HCT116 (cell line): ENCODE results near the gene TMEM179. TPM values are rescaled to one million over a fixed set of nuclear protein-coding genes. Genes with fewer than 3 reads are reported as not detected.

ENCODE experiments used
- ATAC-seq: fragments of 200-7000 bp; cut with Tn5 transposase; 2 replicates; pipeline ENCODE4 v1.9.1; 2020; ENCODE audit warnings: mild to moderate bottlenecking, moderate library complexity
- BruUV-seq: library from RNA; stranded (reverse); fragments of 400-500 nt; replicated peaks from 2 replicates; lab custom pipeline; 2021; lab: Mats Ljungman, UMichigan
- CTCF ChIA-PET: fragments of 300-600 bp; sonication (Branson Sonifier 250); formaldehyde crosslinking; loops from one replicate; lab custom pipeline; 2021; ENCODE audit warnings: antibody characterized with exemption; lab: Charles Lee
- POLR2A ChIA-PET: fragments of 300-600, 350-600 bp; sonication (Branson Sonifier 250); formaldehyde crosslinking; loops from one replicate; lab custom pipeline; 2021; ENCODE audit warnings: antibody characterized with exemption; lab: Charles Lee
- RAD21 ChIA-PET, 2 experiments: fragments of 300-600 bp; sonication (Branson Sonifier 250); formaldehyde crosslinking; loops; one replicate each; lab custom pipeline; 2023; ENCODE audit warnings: low total read pairs in 2 of 2; ENCODE audit not compliant: uncharacterized antibody in 2 of 2, unreplicated experiment in 2 of 2, low non-redundant PET in 1 of 2; lab: Charles Lee
- DNase-seq: peaks from one replicate; pipeline ENCODE4 v3.0.0-alpha.2; 2010; ENCODE audit warnings: low read depth, low spot score
- H2AFZ ChIP-seq: fragments of 200-600 bp; shearing (Covaris generic), sonication (generic); 2 replicates; pipeline ENCODE4 v1.6.1; 2017; ENCODE audit warnings: low read depth, mixed run types, mixed read lengths, antibody characterized with exemption, low read length; ENCODE audit not compliant: poor library complexity, severe bottlenecking
- H3K27ac ChIP-seq: 2 replicates; pipeline ENCODE4 v1.5.1; 2012; ENCODE audit warnings: low read depth, low read length
- H3K27me3 ChIP-seq: fragments of 200-600 bp; sonication (generic); 2 replicates; pipeline ENCODE4 v1.6.1; 2016; ENCODE audit warnings: mixed run types, low read length, mixed read lengths; ENCODE audit not compliant: insufficient read depth
- H3K36me3 ChIP-seq, 2 experiments: fragments of 200-500 bp in 1 of 2; fragments of 200-600 bp in 1 of 2; sonication (Bioruptor generic) in 1 of 2; sonication (generic) in 1 of 2; 2 replicates each; pipeline versions ENCODE4 v1.5.1 to v1.6.1; 2014 to 2016; ENCODE audit warnings: low read length in 2 of 2, inconsistent platforms in 1 of 2, mixed read lengths in 1 of 2, mixed run types in 1 of 2; ENCODE audit not compliant: insufficient read depth in 2 of 2, control insufficient read depth in 1 of 2
- H3K4me1 ChIP-seq, 2 experiments: fragments of 200-600 bp in 1 of 2; sonication (generic) in 1 of 2; 2 replicates each; pipeline versions ENCODE4 v1.5.1 to v1.6.1; 2012 to 2017; ENCODE audit warnings: low read length in 2 of 2, inconsistent platforms in 1 of 2, mild to moderate bottlenecking in 1 of 2, mixed read lengths in 1 of 2, mixed run types in 1 of 2, moderate library complexity in 1 of 2; ENCODE audit not compliant: insufficient read depth in 2 of 2, control insufficient read depth in 1 of 2
- H3K4me2 ChIP-seq: fragments of 200-600 bp; sonication (generic); 2 replicates; pipeline ENCODE4 v1.6.1; 2017; ENCODE audit warnings: mixed run types, low read length, mixed read lengths
- H3K4me3 ChIP-seq, 2 experiments: fragments of 200-600 bp in 1 of 2; sonication (generic) in 1 of 2; replicated peaks in 1 of 2; 2 replicates each; pipeline ENCODE4 v1.5.1; 2011 to 2016; ENCODE audit warnings: low read length in 2 of 2, control low read depth in 1 of 2, low read depth in 1 of 2, mild to moderate bottlenecking in 1 of 2, mixed read lengths in 1 of 2, mixed run types in 1 of 2
- H3K79me2 ChIP-seq: fragments of 200-600 bp; sonication (generic); 2 replicates; pipeline ENCODE4 v1.6.1; 2017; ENCODE audit warnings: mild to moderate bottlenecking, mixed run types, low read length, moderate library complexity, mixed read lengths; ENCODE audit not compliant: insufficient read depth
- H3K9ac ChIP-seq: fragments of 200-600 bp; sonication (generic); 2 replicates; pipeline ENCODE4 v1.6.1; 2016; ENCODE audit warnings: low read length, mixed read lengths
- H3K9me2 ChIP-seq: fragments of 200-600 bp; sonication (generic), shearing (Covaris generic); 2 replicates; pipeline ENCODE4 v1.6.1; 2017; ENCODE audit warnings: mixed run types, mild to moderate bottlenecking, moderate library complexity; ENCODE audit not compliant: insufficient read depth
- H3K9me3 ChIP-seq, 2 experiments: fragments of 200-500 bp in 1 of 2; fragments of 200-600 bp in 1 of 2; sonication (Bioruptor generic) in 1 of 2; sonication (generic) in 1 of 2; 2 replicates each; pipeline ENCODE4 v1.6.1; 2014 to 2017; ENCODE audit warnings: low read length in 2 of 2, mixed read lengths in 2 of 2, inconsistent platforms in 1 of 2, low read depth in 1 of 2, mild to moderate bottlenecking in 1 of 2, mixed run types in 1 of 2, moderate library complexity in 1 of 2; ENCODE audit not compliant: control insufficient read depth in 1 of 2, insufficient read depth in 1 of 2
- H4K20me1 ChIP-seq: fragments of 200-600 bp; sonication (generic), shearing (Covaris generic); 2 replicates; pipeline ENCODE4 v1.6.1; 2017; ENCODE audit warnings: mixed run types, mild to moderate bottlenecking, moderate library complexity; ENCODE audit not compliant: insufficient read depth
- CBX3 ChIP-seq: IDR thresholded peaks from 2 replicates; pipeline ENCODE4 v1.6.1; 2012; ENCODE audit warnings: low read depth
- EGR1 ChIP-seq: IDR thresholded peaks from 2 replicates; pipeline ENCODE4 v1.6.1; 2012; ENCODE audit warnings: low read depth
- ELF1 ChIP-seq: IDR thresholded peaks from 2 replicates; pipeline ENCODE4 v1.6.1; 2012; ENCODE audit warnings: low read depth, borderline replicate concordance
- EZH2 ChIP-seq: fragments of 200-600 bp; sonication (generic); IDR thresholded peaks from 2 replicates; pipeline ENCODE4 v1.6.1; 2017; ENCODE audit warnings: antibody characterized with exemption, mixed run types
- EZH2phosphoT487 ChIP-seq: fragments of 200-600 bp; IDR thresholded peaks from 2 replicates; pipeline ENCODE4 v1.6.1; 2018; ENCODE audit warnings: antibody characterized with exemption, borderline replicate concordance
- FOSL1 ChIP-seq: IDR thresholded peaks from 2 replicates; pipeline ENCODE4 v1.6.1; 2012; ENCODE audit warnings: low read depth
- JUND ChIP-seq: IDR thresholded peaks from 2 replicates; pipeline ENCODE4 v1.6.1; 2012
- POLR2A ChIP-seq: IDR thresholded peaks from 2 replicates; pipeline ENCODE4 v1.7.0; 2011; ENCODE audit warnings: borderline replicate concordance; ENCODE audit not compliant: insufficient read depth, insufficient read length; ENCODE audit errors: extremely low read depth
- POLR2AphosphoS5 ChIP-seq: IDR thresholded peaks from 2 replicates; pipeline ENCODE4 v1.6.1; 2011; ENCODE audit warnings: mild to moderate bottlenecking, low read depth, low read length, moderate library complexity
- RAD21 ChIP-seq: IDR thresholded peaks from 2 replicates; pipeline ENCODE4 v1.6.1; 2012; ENCODE audit warnings: low read depth, mild to moderate bottlenecking
- SIN3A ChIP-seq: IDR thresholded peaks from 2 replicates; pipeline ENCODE4 v1.6.1; 2012; ENCODE audit warnings: low read depth
- SRF ChIP-seq: IDR thresholded peaks from 2 replicates; pipeline ENCODE4 v1.6.1; 2012; ENCODE audit warnings: low read depth
- TCF7L2 ChIP-seq: IDR thresholded peaks from 2 replicates; pipeline ENCODE4 v1.7.0; 2011; ENCODE audit warnings: borderline replicate concordance, inconsistent platforms; ENCODE audit not compliant: insufficient read depth, insufficient read length; ENCODE audit errors: extremely low read depth
- YY1 ChIP-seq: IDR thresholded peaks from 2 replicates; pipeline ENCODE4 v1.6.1; 2011; ENCODE audit warnings: low read length, low read depth, moderate library complexity, mild to moderate bottlenecking; ENCODE audit not compliant: insufficient replicate concordance; ENCODE audit errors: extremely low read depth
- ZFX ChIP-seq: fragments of 450-650 bp; IDR thresholded peaks from 2 replicates; pipeline ENCODE4 v1.6.1; 2017
- ZNF274 ChIP-seq: fragments of 200-500 bp; sonication (Bioruptor generic); IDR thresholded peaks from 2 replicates; pipeline ENCODE4 v1.6.1; 2014; ENCODE audit warnings: mild to moderate bottlenecking, low read depth, low read length, inconsistent platforms
- intact Hi-C: fragments of 100-400 bp; cut with micrococcal nuclease; formaldehyde crosslinking; loops from 2 replicates; pipeline ENCODE4 v1.10.0; 2022
- total RNA-seq: library from RNA; stranded (reverse); gene quantifications from one replicate; pipeline ENCODE4 v1.2.1, GENCODE V29; 2021; ENCODE audit not compliant: unreplicated experiment
- TF ChIP-seq, protein P1 (sequence below): IDR thresholded peaks from 2 replicates; pipeline ENCODE4 v1.6.1; 2012
- TF ChIP-seq, protein P2 (sequence below): IDR thresholded peaks from 2 replicates; pipeline ENCODE4 v1.6.1; 2012; ENCODE audit warnings: low read depth
- TF ChIP-seq, protein P3 (sequence below): IDR thresholded peaks from 2 replicates; pipeline ENCODE4 v1.6.1; 2012
- TF ChIP-seq, protein P4 (sequence below): IDR thresholded peaks from 2 replicates; pipeline ENCODE4 v1.6.1; 2011; ENCODE audit warnings: mild to moderate bottlenecking, low read length, moderate library complexity; ENCODE audit not compliant: insufficient replicate concordance; ENCODE audit errors: extremely low read depth

TMEM179 gene
- total RNA-seq, 1 experiment from 2014 or later, result not detected

GRCh38 chr14:104567141-104567956 lies 37.2 kb downstream of the TMEM179 start:
- H3K9me3 ChIP-seq, result no peaks in the 10 kb centered on the region
- no peak for ATAC-seq
- BruUV-seq, result no TSS peak
- H3K27me3 ChIP-seq, result no peaks in the 10 kb centered on the region
- peaks cover 0 to 9% of the 10 kb centered on the region in 2 experiments; a peak in 2 of 4 replicates for H3K4me1 ChIP-seq
- POLR2A ChIA-PET, result no interaction called here
- no peak overlapping the region for H3K4me3 ChIP-seq
- TF ChIP-seq JUND, result no peak
- TF ChIP-seq EZH2, result no peak
- TF ChIP-seq, protein P1, sequence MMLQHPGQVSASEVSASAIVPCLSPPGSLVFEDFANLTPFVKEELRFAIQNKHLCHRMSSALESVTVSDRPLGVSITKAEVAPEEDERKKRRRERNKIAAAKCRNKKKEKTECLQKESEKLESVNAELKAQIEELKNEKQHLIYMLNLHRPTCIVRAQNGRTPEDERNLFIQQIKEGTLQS, result no peak
- TF ChIP-seq POLR2AphosphoS5, result no peak
- no peak for TF ChIP-seq YY1
- no peak for TF ChIP-seq POLR2A
- TF ChIP-seq CBX3, result no peak
- no peak for TF ChIP-seq ZFX
- no peak for TF ChIP-seq TCF7L2
- TF ChIP-seq ELF1, result no peak
- no peak for TF ChIP-seq SIN3A
- TF ChIP-seq, protein P2, sequence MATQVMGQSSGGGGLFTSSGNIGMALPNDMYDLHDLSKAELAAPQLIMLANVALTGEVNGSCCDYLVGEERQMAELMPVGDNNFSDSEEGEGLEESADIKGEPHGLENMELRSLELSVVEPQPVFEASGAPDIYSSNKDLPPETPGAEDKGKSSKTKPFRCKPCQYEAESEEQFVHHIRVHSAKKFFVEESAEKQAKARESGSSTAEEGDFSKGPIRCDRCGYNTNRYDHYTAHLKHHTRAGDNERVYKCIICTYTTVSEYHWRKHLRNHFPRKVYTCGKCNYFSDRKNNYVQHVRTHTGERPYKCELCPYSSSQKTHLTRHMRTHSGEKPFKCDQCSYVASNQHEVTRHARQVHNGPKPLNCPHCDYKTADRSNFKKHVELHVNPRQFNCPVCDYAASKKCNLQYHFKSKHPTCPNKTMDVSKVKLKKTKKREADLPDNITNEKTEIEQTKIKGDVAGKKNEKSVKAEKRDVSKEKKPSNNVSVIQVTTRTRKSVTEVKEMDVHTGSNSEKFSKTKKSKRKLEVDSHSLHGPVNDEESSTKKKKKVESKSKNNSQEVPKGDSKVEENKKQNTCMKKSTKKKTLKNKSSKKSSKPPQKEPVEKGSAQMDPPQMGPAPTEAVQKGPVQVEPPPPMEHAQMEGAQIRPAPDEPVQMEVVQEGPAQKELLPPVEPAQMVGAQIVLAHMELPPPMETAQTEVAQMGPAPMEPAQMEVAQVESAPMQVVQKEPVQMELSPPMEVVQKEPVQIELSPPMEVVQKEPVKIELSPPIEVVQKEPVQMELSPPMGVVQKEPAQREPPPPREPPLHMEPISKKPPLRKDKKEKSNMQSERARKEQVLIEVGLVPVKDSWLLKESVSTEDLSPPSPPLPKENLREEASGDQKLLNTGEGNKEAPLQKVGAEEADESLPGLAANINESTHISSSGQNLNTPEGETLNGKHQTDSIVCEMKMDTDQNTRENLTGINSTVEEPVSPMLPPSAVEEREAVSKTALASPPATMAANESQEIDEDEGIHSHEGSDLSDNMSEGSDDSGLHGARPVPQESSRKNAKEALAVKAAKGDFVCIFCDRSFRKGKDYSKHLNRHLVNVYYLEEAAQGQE, result no peak
- no peak for TF ChIP-seq FOSL1
- TF ChIP-seq, protein P3, sequence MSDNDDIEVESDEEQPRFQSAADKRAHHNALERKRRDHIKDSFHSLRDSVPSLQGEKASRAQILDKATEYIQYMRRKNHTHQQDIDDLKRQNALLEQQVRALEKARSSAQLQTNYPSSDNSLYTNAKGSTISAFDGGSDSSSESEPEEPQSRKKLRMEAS, result no peak
- no peak for TF ChIP-seq ZNF274
- no peak for TF ChIP-seq SRF
- TF ChIP-seq EGR1, result no peak
- no peak for TF ChIP-seq RAD21
- TF ChIP-seq, protein P4, sequence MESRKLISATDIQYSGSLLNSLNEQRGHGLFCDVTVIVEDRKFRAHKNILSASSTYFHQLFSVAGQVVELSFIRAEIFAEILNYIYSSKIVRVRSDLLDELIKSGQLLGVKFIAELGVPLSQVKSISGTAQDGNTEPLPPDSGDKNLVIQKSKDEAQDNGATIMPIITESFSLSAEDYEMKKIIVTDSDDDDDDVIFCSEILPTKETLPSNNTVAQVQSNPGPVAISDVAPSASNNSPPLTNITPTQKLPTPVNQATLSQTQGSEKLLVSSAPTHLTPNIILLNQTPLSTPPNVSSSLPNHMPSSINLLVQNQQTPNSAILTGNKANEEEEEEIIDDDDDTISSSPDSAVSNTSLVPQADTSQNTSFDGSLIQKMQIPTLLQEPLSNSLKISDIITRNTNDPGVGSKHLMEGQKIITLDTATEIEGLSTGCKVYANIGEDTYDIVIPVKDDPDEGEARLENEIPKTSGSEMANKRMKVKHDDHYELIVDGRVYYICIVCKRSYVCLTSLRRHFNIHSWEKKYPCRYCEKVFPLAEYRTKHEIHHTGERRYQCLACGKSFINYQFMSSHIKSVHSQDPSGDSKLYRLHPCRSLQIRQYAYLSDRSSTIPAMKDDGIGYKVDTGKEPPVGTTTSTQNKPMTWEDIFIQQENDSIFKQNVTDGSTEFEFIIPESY, result no peak
- TF ChIP-seq EZH2phosphoT487, result no peak
- TF ChIP-seq, all 23 proteins: peak for 0
- Histone ChIP-seq H3K27ac (no peak overlapping the region), H3K4me2 (no peak overlapping the region), H3K79me2 (no peaks in the 10 kb centered on the region), H3K36me3 (no peaks in the 10 kb centered on the region), H4K20me1 (no peaks in the 10 kb centered on the region), H2AFZ (no peak overlapping the region), H3K9me2 (no peaks in the 10 kb centered on the region), H3K9ac (no peak overlapping the region)
- intact Hi-C loops, result no loop called here
- CTCF ChIA-PET, result no interaction called here
- no peak for DNase-seq
- RAD21 ChIA-PET, result no interaction called here
